ENCODE data around the gene ADAMTS17.

- no peak for TF ChIP-seq POLR2A (IDR thresholded peaks at IDR 0.05; ENCODE audit: low read length)
- TF ChIP-seq GATA1 (IDR thresholded peaks at IDR 0.05; ENCODE audit: low read depth, low read length): no peak
Observed at GRCh38 chr15:99986297-99987118, 355.3 kb downstream of the ADAMTS17 start.
